Bronchial epithelial cell (primary cell): ENCODE measurements around the gene EGLN1. TPM values are rescaled to one million over a fixed set of nuclear protein-coding genes. Genes with fewer than 3 reads are reported as not detected.

Experiments used
- DNase-seq: peaks from one replicate; pipeline ENCODE4 v3.0.0-alpha.2; 2010; ENCODE audit warnings: low read depth
- FAIRE-seq: peaks from 2 replicates; lab custom pipeline; 2011; peaks lifted over from hg19 to GRCh38; lab: Jason Lieb, UNC
- H3K27me3 ChIP-seq: 2 replicates; pipeline ENCODE4 v1.5.1; 2011; ENCODE audit warnings: low read length; ENCODE audit not compliant: control insufficient read depth, insufficient read depth
- H3K36me3 ChIP-seq: 2 replicates; pipeline ENCODE4 v1.5.1; 2011; ENCODE audit warnings: low read length; ENCODE audit not compliant: control insufficient read depth, insufficient read depth
- H3K4me3 ChIP-seq: 2 replicates; pipeline ENCODE4 v1.5.1; 2011; ENCODE audit warnings: mild to moderate bottlenecking, low read depth, low read length, control low read depth
- total RNA-seq: library from RNA; depleted of rRNA; stranded (reverse); fragments of >200 nt; gene quantifications from 2 replicates; pipeline ENCODE4 v1.2.1, GENCODE V29; 2014
- TF ChIP-seq, protein P1 (sequence below): IDR thresholded peaks from 2 replicates; pipeline ENCODE4 v1.5.1; 2011; ENCODE audit warnings: mild to moderate bottlenecking, moderate library complexity, low read length, control low read depth, inconsistent platforms; ENCODE audit not compliant: insufficient read depth, severe bottlenecking

EGLN1 gene
- total RNA-seq, 1 donor from 2014 or later: 31.9 TPM

GRCh38 chr1:231334952-231335351 lies 87.1 kb downstream of the EGLN1 start:
- no peaks in the 10 kb centered on the region for H3K36me3 ChIP-seq
- FAIRE-seq: no peak
- no peak for DNase-seq
- no peak overlapping the region for H3K4me3 ChIP-seq
- TF ChIP-seq, protein P1, sequence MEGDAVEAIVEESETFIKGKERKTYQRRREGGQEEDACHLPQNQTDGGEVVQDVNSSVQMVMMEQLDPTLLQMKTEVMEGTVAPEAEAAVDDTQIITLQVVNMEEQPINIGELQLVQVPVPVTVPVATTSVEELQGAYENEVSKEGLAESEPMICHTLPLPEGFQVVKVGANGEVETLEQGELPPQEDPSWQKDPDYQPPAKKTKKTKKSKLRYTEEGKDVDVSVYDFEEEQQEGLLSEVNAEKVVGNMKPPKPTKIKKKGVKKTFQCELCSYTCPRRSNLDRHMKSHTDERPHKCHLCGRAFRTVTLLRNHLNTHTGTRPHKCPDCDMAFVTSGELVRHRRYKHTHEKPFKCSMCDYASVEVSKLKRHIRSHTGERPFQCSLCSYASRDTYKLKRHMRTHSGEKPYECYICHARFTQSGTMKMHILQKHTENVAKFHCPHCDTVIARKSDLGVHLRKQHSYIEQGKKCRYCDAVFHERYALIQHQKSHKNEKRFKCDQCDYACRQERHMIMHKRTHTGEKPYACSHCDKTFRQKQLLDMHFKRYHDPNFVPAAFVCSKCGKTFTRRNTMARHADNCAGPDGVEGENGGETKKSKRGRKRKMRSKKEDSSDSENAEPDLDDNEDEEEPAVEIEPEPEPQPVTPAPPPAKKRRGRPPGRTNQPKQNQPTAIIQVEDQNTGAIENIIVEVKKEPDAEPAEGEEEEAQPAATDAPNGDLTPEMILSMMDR: no peak
- H3K27me3 ChIP-seq: no peaks in the 10 kb centered on the region

DNA sequence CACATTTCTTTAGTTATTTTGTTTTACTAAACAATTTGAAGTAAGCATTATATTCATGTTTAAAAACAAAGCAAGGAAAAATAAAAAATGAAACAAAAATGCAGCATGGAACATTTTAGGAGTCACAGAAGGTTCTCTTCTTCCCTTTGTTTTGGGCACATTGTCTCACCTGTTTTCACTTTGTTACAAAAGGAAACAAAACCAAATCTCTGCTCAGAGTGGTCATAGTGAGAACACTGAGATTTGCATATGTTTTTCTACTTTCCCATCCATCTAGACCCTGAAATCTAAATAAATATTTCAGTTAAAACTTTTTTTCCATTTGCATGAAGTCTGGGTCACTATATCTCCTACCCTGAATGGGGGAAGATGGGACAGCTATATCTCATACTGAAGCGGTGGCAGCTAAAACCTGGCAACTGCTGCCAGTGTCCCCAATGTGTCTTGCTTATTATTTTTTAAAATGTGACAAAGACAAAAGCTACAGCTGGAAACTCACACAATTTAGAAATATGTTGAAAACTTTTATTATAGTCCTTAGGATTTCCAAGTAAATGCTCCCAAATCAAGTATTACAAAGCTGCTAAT lies 87.9 kb downstream of the EGLN1 start:
- H3K4me3 ChIP-seq: peak overlapping the region; percentile 9
- no peaks in the 10 kb centered on the region for H3K27me3 ChIP-seq
- no peaks in the 10 kb centered on the region for H3K36me3 ChIP-seq
- no peak for DNase-seq
- TF ChIP-seq, protein P1: no peak
- no peak for FAIRE-seq

GRCh38 chr1:231332761-231333160 lies 89.3 kb downstream of the EGLN1 start:
- Histone ChIP-seq H3K36me3 (no peaks in the 10 kb centered on the region), H3K4me3 (no peak overlapping the region), H3K27me3 (no peaks in the 10 kb centered on the region)
- TF ChIP-seq, protein P1: no peak
- no peak for FAIRE-seq
- DNase-seq: no peak

DNA sequence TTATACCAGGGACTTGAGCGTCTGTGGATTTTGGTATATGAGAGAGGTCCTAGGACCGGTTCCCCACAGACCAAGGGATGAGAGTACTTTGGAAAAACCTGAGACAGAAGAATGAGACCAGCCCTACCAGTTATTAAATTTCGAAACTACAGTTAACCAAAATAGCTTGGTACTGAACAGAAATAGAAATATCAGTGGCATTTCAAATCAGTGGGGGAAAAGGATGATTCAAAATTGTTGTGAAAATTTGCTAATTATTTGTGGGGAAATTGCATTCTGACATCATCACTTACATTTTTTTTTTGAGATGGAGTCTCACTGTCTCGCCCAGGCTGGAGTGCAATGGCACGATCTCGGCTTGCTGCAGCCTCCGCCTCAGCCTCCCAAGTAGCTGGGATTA lies 92.6 kb downstream of the EGLN1 start:
- FAIRE-seq (no peak), DNase-seq (no peak)
- no peaks in the 10 kb centered on the region for H3K27me3 ChIP-seq
- H3K4me3 ChIP-seq: no peak overlapping the region
- TF ChIP-seq, protein P1: no peak
- no peaks in the 10 kb centered on the region for H3K36me3 ChIP-seq

- no peak for FAIRE-seq
- no peak for DNase-seq
Measured at GRCh38 chr1:231327617-231328016, 94.5 kb downstream of the EGLN1 start.

More at GRCh38 chr1:231327617-231328016, 94.5 kb downstream of the EGLN1 start:
- Histone ChIP-seq H3K27me3 (no peaks in the 10 kb centered on the region), H3K36me3 (no peaks in the 10 kb centered on the region), H3K4me3 (no peak overlapping the region)
- TF ChIP-seq, protein P1: no peak
